ENCODE data around the gene ARL8B.
"Not testable (repeated sequence)": the region's sequence is repeated elsewhere in the genome, so short reads cannot be mapped to it uniquely, and the experiment has no call there.

The ARL8B gene

DNA sequence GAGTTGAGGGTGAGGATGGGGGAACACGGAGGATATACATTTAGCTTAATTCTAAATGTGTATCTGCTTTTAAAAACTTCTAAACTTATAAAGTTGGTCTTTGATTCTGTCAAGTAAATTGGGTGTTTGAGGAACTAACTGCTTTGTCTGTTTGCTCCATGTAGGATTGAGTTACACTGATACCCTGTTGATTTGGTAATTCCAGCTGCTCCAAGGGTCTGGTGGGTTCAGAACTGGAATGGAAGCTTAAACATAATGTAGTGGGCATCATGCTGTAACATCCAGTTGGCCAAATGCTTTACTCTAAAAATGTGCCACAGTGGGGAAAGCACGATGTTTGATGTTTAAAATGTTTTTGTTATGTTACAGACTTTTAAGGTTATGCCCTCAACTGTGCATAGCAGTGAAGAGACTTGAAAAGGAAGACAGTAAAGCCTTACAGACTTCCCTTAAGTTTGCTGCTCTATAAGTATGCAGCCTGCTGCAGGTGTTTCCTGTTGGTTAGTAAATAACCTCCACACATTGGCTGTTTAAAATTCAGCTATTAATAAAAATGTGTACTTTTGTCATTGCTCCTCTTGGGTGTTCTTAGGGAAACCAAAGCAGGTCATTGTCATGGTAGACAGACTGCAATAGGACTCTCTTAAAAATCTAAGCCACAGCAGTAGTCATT is 59.5 kb downstream of the ARL8B start:
- Mint-ChIP-seq H3K27ac (peak overlapping the region; percentile 43), H3K4me1 (peaks cover 28% of the 10 kb centered on the region), H3K27me3 (no peaks in the 10 kb centered on the region), H3K36me3 (ENCODE audit: low read depth) (peaks cover 30% of the 10 kb centered on the region), H3K4me3 (no peak overlapping the region), H3K9me3 (no peaks in the 10 kb centered on the region)
- ATAC-seq (no peak), DNase-seq (no peak)

DNA sequence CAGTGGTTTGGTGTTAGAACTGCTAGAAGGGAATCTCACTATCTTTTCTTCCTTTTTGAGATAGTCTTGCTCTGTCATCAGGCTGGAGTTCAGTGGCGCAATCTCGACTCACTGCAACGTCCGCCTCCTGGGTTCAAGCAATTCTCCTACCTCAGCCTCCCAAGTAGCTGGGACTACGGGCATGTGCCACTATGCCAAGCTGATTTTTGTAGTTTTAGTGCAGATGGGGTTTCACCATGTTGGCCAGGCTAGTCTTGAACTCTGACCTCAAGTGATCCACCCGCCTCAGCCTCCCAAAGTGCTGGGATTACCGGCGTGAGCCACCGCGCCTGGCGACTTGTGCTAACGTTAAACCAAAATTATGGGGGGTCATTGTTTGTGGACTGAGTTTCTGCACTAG is 61.6 kb downstream of the ARL8B start:
- peaks cover 29% of the 10 kb centered on the region for H3K4me1 Mint-ChIP-seq

DNA sequence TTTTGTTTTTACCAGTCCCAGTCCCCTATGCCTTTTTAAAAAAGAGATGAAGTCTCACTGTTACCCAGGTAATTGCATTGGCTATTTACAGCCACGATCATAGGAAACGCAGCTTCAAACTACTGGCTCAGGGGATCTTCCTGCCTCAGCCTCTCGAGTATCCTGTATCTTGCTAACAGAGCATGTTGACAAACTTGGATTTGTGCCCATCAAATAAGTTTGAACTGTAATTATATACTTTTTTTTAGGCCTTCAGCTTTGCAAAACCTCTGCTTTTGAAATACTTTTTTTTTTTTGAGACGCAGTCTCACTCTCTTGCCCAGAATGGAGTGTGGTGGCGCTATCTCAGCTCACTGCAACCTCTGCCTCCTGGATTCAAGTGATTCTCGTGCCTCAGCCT is 62.4 kb downstream of the ARL8B start:
- no peaks in the 10 kb centered on the region for H3K27me3 Mint-ChIP-seq
- no peak for ATAC-seq
- H3K4me3 Mint-ChIP-seq: no peak overlapping the region

More for the DNA sequence above, 61.6 kb downstream of the ARL8B start:
- not testable (repeated sequence) for H3K27me3 Mint-ChIP-seq, H3K4me3 Mint-ChIP-seq, DNase-seq, H3K27ac Mint-ChIP-seq, ATAC-seq, H3K9me3 Mint-ChIP-seq
- H3K36me3 Mint-ChIP-seq (ENCODE audit: low read depth): peaks cover 23% of the 10 kb centered on the region

DNA sequence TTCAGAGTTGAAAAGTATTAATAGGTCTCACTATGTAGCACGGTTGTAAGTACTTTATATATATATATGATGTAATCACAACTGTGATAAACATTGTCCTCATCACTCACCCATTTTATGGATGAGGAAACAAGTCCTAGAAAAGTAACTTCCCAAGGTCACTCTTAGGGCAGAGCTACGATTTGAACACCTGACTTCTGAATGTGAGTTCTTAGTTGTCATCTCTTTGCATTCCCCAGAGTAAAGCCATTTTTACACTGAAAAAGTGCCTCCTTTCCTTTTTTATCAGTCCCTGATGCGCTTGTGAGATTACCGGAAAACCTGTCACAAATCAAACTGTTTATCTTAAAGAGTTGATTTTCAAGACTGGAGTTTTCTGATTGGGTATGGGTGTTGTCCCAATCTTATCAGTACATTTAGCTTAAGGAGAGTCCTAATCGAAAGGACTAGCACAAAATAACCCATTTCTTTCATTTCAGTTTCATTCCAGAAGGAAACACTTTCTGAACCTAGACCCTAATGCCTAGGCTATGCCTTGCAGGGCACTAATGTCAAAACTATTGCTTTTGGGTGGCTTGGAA is 63.1 kb downstream of the ARL8B start:
- H3K27ac Mint-ChIP-seq: peak overlapping the region; percentile 70
- H3K4me1 Mint-ChIP-seq: peaks cover 32% of the 10 kb centered on the region
- no peaks in the 10 kb centered on the region for H3K9me3 Mint-ChIP-seq
- H3K27me3 Mint-ChIP-seq: no peaks in the 10 kb centered on the region
- no peak for ATAC-seq
- H3K4me3 Mint-ChIP-seq: no peak overlapping the region
- peaks cover 31% of the 10 kb centered on the region for H3K36me3 Mint-ChIP-seq (ENCODE audit: low read depth)
- DNase-seq: no peak

More for the DNA sequence above, 62.4 kb downstream of the ARL8B start:
- peaks cover 24% of the 10 kb centered on the region for H3K36me3 Mint-ChIP-seq (ENCODE audit: low read depth)
- H3K27ac Mint-ChIP-seq: peak overlapping the region; percentile 32
- no peaks in the 10 kb centered on the region for H3K9me3 Mint-ChIP-seq
- H3K4me1 Mint-ChIP-seq: peaks cover 29% of the 10 kb centered on the region
- DNase-seq: no peak

DNA sequence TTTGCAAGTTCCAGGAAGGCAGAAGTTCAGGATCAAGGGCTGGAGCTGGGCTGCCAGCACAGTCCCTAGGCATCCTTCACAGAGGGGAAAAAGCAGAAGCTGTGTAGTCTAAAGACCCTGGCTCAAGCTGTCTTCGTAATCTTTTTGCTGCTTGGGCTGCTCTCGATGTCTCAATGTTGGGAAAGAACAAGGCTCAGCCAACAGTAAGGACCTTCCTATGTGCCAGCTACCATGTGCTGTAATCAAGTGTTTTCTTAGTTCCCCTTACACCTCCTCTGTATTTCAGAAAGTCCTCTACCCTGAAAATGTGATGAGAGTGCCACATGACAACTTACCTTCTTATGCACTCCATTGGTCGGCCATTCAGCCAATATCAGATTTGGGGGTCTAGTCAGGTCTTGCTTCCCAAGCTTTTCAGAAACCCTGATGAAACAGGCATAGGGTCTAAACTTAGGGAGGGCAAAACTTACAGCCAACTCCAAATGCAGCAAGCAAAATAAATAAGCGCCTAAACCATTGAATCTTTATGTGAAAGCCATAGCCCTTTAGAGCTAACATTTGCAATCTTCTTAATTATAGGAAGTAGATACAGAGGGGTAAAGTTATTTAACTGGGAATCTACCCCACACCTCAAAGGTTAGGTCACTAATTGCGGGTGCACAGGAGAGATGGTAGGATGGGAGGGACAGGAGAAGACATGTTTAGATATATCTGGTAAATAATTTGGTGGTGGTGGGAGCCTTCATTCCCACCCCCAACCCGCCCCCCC is 64.2 kb downstream of the ARL8B start:
- Mint-ChIP-seq H3K4me1 (peaks cover 33% of the 10 kb centered on the region), H3K36me3 (ENCODE audit: low read depth) (peaks cover 30% of the 10 kb centered on the region), H3K27me3 (peaks cover 2% of the 10 kb centered on the region), H3K27ac (peak overlapping the region; percentile 81), H3K9me3 (no peaks in the 10 kb centered on the region), H3K4me3 (peak overlapping the region; percentile 98)
- DNase-seq (no peak), ATAC-seq (no peak)

DNA sequence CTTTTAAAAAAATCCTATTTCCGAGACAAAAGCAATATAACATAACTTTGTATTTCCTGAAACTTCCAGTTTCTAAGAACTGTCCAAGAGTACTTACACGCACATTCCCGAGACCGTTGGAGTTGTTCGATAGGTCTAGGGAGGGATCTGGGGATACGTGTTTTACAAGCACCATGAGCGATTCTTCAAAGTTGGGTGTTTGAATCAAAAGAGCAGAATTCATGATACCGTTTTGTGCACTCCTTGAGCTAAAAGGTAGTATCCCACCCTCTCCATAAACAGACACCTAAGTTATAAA is 64.7 kb downstream of the ARL8B start:
- no peaks in the 10 kb centered on the region for H3K9me3 Mint-ChIP-seq
- H3K4me3 Mint-ChIP-seq: peak overlapping the region; percentile 98
- DNase-seq: no peak
- H3K36me3 Mint-ChIP-seq (ENCODE audit: low read depth): peaks cover 30% of the 10 kb centered on the region
- H3K4me1 Mint-ChIP-seq: peaks cover 35% of the 10 kb centered on the region
- no peak for ATAC-seq
- H3K27ac Mint-ChIP-seq: peak overlapping the region; percentile 81
- H3K27me3 Mint-ChIP-seq: peaks cover 2% of the 10 kb centered on the region

DNA sequence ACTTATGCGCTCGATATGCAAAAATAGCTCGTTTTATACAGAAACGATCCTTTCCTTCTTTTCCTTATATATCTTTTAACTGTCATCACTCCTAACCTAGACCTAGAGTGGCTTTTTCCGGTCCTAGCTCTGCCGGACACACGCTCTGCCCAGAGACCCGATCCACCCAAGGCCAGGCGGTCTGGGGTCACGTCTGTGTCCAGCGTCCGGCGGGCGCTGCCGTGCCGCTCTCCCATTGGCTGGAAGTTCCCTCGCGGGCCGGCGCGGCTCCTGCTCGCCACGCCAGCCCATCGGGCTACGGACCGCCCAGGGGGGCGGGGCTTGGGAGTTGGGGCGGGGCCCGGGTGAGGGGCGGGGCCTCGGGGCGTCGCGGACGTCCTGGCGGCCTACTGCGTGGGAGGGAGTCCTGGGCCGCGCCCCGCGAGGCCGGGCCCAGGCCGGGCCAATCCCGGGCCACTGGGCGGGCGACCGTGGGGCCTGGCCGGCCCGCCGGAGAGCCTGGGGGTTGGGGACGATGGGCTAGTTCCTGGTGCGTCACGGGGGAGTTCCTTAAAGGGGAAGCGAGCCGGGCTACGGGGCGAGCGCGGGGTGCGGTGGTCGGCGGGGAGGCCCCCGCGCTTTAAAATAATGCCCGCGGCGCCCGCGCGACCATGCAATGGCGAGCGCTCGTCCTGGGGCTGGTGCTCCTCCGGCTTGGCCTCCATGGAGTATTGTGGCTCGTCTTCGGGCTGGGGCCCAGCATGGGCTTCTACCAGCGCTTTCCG is 65.2 kb downstream of the ARL8B start, which contains the start of gene EDEM1:
EDEM1 (plus strand) TSS at position 552 of the 764 bp plus-strand sequence; CDS start at position 651, 99 bp downstream.
- Mint-ChIP-seq H3K36me3 (ENCODE audit: low read depth) (peaks cover 33% of the 10 kb centered on the region), H3K27me3 (peaks cover 2% of the 10 kb centered on the region), H3K27ac (peak within 1 kb of the TSS; percentile 97), H3K4me1 (peaks cover 40% of the 10 kb centered on the region), H3K9me3 (no peaks in the 10 kb centered on the region), H3K4me3 (peak within 1 kb of the TSS; percentile 98)
- ATAC-seq: peak; percentile 91
- peak; percentile 97 for DNase-seq

DNA sequence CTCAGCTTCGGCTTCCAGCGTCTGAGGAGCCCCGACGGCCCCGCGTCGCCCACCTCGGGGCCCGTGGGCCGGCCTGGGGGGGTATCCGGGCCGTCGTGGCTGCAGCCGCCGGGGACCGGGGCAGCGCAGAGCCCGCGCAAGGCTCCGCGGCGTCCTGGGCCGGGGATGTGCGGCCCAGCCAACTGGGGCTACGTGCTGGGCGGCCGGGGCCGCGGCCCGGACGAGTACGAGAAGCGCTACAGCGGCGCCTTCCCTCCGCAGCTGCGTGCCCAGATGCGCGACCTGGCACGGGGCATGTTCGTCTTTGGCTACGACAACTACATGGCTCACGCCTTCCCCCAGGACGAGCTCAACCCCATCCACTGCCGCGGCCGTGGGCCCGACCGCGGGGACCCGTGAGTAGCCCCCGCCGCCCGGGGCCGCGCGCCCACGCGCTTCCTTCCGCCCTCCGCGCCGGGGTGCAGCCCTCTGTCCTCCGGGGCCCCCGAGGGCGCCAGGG is 65.9 kb downstream of the ARL8B start:
- Mint-ChIP-seq H3K27ac (peak overlapping the region; percentile 97), H3K4me1 (peaks cover 45% of the 10 kb centered on the region), H3K9me3 (no peaks in the 10 kb centered on the region), H3K27me3 (peaks cover 2% of the 10 kb centered on the region), H3K4me3 (peak overlapping the region; percentile 98), H3K36me3 (ENCODE audit: low read depth) (peaks cover 37% of the 10 kb centered on the region)
- peak; percentile 6 for ATAC-seq
- DNase-seq: peak; percentile 62

DNA sequence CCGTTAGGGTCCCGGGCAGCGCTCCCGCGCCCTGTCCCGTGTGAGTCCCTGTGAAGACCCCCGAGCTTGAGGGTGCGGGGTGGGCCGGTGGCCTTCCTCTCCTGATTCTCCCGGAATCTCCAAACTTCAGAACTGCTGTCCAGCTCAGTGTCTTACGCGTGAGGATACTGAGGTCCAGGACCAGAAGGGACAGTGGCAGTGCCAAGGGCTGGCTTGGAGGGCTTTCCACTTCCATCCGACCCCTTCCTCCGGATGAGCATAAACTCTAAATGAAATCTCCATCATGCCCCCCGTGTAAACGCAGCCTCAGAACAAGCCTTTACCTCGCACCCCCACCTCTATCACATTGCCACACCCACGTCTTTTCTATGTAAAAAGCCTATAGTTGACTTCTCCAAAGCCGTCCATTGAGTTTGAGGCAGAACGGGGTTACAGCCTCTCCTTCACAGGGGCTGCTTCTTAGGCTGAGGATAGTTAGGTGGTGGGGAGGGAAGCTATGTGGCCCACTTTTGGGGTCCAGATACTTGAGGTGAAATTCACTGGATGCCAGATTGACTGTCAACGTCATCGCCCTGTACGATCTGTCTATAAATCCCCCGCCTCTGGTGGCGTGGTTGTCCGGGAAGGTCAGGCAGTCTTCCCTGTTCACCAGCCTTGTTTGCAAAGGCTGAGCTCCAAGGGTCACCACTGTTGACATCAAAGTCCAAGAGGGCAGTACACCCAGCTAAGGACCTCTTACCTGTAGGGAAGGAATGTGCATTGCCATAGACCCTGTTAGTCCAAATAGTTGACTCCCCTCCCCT is 66.5 kb downstream of the ARL8B start:
- Mint-ChIP-seq H3K4me1 (peaks cover 52% of the 10 kb centered on the region), H3K36me3 (ENCODE audit: low read depth) (peaks cover 41% of the 10 kb centered on the region), H3K27ac (peak overlapping the region; percentile 97), H3K9me3 (no peaks in the 10 kb centered on the region), H3K4me3 (peak overlapping the region; percentile 98), H3K27me3 (peaks cover 2% of the 10 kb centered on the region)
- ATAC-seq (peak; percentile 3), DNase-seq (peak; percentile 46)

DNA sequence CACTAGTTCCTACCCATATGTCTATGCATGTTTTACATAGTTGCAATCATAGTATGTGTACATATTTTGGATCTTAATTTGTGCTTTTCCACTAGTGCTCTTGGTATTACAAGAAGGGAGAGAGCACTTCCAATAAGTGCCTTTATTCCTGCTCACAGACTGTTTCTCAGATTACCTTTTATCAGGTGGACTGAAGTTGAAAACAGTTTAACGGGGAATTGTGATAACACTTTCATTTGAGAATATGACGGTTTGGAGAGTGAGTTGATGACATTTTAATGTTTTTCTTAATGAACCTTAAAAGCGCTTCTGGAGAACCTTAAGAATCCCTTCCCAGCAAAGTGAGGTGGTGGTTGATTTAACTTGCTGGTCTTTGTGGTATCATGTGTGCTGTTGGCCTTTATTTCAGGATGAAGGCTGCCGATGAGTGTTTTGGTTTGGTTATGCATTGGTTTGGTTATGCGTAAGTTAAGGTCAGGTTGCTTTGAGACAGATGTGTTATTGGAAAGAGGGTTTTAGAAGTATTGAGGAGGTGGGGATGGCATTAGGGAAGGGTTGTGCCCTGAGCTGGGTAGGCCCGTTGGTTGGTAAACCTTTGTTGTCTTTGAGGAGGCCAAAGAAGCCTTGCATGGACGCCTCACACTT is 68.2 kb downstream of the ARL8B start:
- Mint-ChIP-seq H3K4me3 (peak overlapping the region; percentile 98), H3K9me3 (no peaks in the 10 kb centered on the region), H3K27me3 (peaks cover 2% of the 10 kb centered on the region), H3K27ac (peak overlapping the region; percentile 97), H3K36me3 (ENCODE audit: low read depth) (peaks cover 56% of the 10 kb centered on the region), H3K4me1 (peaks cover 62% of the 10 kb centered on the region)
- DNase-seq: peak; percentile 44
- peak; percentile 30 for ATAC-seq

DNA sequence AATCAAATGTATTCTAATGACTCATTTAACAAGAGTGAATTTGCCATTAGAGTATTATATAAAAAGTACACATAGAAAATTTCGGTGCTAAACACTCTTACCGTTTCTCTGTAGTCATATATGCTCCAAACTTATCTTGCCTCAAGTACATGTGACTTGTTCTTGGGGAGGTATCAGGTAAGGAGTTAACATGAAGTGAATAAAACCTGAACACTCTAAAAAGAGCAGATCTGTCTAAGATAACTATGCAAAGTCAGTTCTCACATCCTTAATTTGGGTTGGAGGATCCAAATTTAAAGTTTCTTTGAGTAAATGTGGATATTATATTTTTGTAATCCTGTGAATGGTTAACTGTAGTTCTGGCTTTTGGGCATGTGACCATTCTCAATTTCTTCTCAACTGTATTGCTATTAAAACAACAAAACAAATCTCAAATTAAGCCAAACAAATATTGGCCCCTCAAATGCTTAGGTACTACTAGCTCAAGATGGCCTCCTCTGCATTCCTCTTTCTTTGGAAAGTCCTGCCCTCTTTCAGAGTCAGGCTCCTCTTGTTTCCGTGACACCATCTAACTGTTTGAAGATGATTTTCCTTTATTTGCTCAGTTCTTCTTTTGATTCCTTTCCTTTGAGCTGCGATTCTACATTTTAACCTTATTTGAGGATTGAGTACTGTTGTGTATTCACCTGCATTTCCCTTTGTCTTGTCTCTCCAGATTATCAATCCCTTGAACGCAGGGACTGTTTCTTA is 69.6 kb downstream of the ARL8B start:
- no peak for DNase-seq
- ATAC-seq: no peak
- Mint-ChIP-seq H3K27me3 (peaks cover 2% of the 10 kb centered on the region), H3K36me3 (ENCODE audit: low read depth) (peaks cover 70% of the 10 kb centered on the region), H3K4me3 (peak overlapping the region; percentile 71), H3K9me3 (no peaks in the 10 kb centered on the region), H3K27ac (peak overlapping the region; percentile 96), H3K4me1 (peaks cover 67% of the 10 kb centered on the region)

DNA sequence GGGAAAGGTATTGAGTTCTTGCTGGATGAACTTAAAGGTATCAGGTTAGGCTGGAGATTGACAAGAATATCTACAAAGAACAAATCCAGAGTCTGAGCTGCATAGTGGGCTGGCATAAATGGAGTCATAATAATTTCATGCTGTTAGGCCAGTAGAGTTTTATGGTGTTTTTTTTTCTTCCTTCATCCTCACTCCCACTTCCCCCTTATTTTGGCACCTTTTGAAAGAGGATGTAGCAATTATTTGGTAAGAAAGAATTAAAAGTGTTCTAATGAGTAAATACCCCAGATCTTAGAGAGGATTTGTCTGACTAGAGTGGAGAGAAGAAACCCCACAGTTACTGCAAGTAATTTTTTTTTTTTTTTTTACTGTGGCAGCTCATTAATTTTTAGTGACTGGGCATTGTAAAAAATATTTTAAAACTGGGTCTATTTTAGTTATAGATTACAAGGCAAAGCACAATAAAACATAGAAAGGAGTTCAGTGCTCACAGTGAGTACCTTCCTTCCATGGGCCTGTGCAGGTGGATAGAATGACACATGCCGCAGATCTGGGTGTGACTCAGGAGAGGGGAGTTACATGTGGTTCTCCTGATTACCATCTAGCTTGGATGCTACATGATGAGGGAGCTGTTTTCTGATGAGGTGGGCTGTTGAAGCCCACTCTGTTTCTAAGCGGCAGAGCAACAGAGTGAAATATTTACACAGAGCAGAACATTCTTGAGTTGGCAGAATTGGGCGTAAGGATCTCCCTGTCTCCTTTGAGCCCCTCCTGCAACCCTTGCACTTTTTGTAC is 70.7 kb downstream of the ARL8B start:
- H3K27me3 Mint-ChIP-seq: peaks cover 2% of the 10 kb centered on the region
- H3K9me3 Mint-ChIP-seq: no peaks in the 10 kb centered on the region
- H3K4me3 Mint-ChIP-seq: peak overlapping the region; percentile 71
- ATAC-seq: peak; percentile 41
- H3K27ac Mint-ChIP-seq: peak overlapping the region; percentile 96
- peak; percentile 53 for DNase-seq
- peaks cover 73% of the 10 kb centered on the region for H3K4me1 Mint-ChIP-seq
- peaks cover 81% of the 10 kb centered on the region for H3K36me3 Mint-ChIP-seq (ENCODE audit: low read depth)
